Measurements from ENCODE around the gene TWSG1.

The TWSG1 gene

DNA sequence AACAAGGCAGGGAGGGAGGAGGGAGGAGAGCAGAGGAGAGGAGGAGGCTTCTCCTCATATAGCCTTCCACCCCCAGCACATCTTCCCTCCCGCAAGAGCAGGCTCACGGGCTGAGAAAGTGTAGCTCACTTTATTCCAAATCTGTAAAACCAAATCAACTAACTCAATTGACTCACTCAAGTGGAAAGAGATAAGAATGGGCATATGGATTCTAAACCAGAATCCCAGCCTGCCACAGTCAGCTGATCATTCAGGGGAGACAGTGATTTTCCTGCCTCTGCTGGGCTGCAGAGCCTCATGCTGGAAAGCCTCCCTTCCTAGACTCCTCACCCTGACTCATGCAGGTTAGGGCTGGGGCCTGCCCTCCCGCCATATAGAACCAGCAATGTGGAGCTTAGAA, 4.2 kb upstream of the TWSG1 start:
- no peak overlapping the region for H3K4me3 ChIP-seq (ENCODE audit: control insufficient read depth, low read depth, low read length)
- TF ChIP-seq, protein P1, sequence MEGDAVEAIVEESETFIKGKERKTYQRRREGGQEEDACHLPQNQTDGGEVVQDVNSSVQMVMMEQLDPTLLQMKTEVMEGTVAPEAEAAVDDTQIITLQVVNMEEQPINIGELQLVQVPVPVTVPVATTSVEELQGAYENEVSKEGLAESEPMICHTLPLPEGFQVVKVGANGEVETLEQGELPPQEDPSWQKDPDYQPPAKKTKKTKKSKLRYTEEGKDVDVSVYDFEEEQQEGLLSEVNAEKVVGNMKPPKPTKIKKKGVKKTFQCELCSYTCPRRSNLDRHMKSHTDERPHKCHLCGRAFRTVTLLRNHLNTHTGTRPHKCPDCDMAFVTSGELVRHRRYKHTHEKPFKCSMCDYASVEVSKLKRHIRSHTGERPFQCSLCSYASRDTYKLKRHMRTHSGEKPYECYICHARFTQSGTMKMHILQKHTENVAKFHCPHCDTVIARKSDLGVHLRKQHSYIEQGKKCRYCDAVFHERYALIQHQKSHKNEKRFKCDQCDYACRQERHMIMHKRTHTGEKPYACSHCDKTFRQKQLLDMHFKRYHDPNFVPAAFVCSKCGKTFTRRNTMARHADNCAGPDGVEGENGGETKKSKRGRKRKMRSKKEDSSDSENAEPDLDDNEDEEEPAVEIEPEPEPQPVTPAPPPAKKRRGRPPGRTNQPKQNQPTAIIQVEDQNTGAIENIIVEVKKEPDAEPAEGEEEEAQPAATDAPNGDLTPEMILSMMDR (IDR thresholded peaks at IDR 0.05; ENCODE audit: control insufficient read depth, insufficient read depth, low read depth, low read length, missing control alignments), result no peak
- DNase-seq (ENCODE audit: low read depth), result no peak

DNA sequence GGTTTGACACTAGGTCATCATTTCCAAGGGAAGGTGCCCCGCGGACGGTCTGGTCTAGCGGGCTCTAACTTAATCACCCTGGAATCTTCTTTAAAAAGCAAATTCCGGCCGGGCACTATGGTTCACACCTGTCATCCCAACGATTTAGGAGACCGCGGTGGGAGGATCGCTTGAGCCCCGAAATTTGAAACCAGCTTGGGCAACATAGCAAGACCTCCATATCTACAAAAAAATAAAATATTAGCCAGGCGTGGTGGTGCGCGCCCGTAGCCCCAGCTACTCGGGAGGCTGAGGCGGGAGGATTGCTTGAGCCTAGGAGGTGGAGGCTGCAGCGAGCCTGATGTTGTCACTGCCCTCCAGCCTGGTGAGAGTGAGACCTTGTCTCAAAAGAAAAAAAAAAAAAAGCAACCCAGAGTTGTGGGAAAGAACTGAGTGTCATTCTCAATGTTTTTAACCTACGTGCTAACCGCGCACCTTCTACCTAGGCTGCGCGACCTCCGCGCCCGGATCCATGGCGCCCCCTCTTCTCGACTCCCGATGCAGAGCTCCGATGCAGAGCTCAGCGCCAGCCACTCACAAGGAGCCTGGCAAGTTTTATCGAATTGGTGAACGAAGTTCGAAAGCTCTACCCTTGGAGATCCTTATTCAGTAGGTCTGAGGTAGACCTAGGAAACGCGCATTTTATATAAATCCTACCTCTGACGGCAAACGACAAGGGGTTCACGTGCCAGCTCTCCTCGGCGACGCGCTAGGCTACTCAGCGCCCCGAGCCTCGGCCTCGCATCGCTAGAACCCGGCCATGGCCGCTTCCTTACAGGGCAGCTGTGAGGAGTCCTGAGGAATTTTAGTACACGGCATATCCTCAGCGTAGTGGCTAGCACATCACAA, 888 bp upstream of the TWSG1 start:
- DNase-seq (ENCODE audit: low read depth), result no peak
- peak overlapping the region; percentile 46 for H3K4me3 ChIP-seq (ENCODE audit: control insufficient read depth, low read depth, low read length)
- TF ChIP-seq, protein P1 (IDR thresholded peaks at IDR 0.05; ENCODE audit: control insufficient read depth, insufficient read depth, low read depth, low read length, missing control alignments), result no peak

DNA sequence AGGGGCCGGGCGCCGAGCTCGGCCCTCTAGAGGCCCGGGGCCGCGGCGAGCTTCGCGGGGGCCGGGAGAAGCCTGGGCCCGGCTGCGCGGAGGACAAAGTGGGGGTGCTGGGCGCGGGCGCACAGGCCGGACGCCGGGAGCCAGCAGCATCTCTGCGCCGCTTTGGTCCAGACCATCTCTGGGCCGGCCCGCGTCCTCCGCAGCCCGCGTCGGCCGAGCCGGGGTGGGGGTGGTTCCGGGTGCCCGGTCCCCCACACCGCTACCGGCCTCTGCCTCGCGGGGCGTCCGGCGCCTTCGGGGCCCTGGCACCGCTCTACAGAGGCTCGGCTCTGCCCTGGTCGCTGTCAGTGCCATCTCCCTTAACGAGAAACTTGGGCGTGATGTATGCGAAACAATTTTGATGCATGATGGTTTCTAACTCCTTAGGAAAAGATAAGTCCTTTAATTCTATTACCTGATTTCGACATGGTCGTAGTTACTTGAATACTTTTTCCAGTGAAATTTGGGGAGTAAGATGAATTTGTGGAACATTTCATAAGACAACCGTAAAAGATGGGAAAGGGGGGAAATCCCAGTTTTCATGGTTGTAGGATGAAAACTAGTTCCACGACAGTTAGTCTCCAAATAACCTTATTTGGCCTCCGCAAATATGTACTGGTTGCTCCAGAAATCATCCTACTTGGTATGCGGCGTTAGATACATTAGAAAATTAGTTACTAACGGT, 562 bp downstream of the TWSG1 start:
- TF ChIP-seq, protein P1 (IDR thresholded peaks at IDR 0.05; ENCODE audit: control insufficient read depth, insufficient read depth, low read depth, low read length, missing control alignments), result no peak
- peak overlapping the region; percentile 64 for H3K4me3 ChIP-seq (ENCODE audit: control insufficient read depth, low read depth, low read length)
- no peak for DNase-seq (ENCODE audit: low read depth)

DNA sequence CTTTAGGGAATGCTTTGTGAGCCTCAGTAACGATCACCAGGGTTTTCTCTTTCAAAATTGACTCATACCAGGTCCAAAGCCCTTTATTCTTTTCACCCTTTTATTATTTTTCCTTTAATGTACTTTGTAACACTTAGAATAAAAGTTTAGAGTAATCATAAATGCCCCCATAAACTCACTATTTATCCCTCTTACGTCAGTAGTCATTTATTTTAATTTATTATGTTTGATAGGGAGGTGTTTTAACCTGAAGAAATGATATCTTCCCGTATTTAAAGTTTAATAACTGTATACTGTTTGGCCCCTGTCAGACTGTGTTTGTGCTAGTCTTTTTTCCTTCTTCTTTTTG, 1.1 kb downstream of the TWSG1 start:
- peak overlapping the region; percentile 64 for H3K4me3 ChIP-seq (ENCODE audit: control insufficient read depth, low read depth, low read length)
- DNase-seq (ENCODE audit: low read depth), result no peak
- TF ChIP-seq, protein P1 (IDR thresholded peaks at IDR 0.05; ENCODE audit: control insufficient read depth, insufficient read depth, low read depth, low read length, missing control alignments), result no peak

DNA sequence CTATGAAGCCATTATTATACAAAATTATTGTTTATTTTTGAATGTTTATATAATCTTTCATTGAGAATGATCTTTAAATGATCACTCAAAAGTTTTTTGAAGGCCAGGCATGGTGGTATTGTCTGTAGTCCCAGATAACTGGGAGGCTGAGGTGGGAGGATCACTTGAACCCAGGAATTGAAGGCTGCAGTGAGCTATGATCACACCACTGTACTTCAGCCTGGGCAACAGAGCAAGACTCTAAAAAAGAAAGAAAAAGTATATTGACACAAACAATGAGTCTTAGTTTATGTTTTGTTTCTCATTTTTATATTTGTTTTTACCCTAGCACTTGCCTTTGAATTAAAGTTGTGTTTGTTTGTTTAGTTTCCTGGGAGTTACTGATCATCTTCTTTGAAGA, 2.3 kb downstream of the TWSG1 start:
- DNase-seq (ENCODE audit: low read depth), result no peak
- TF ChIP-seq, protein P1 (IDR thresholded peaks at IDR 0.05; ENCODE audit: control insufficient read depth, insufficient read depth, low read depth, low read length, missing control alignments), result no peak
- H3K4me3 ChIP-seq (ENCODE audit: control insufficient read depth, low read depth, low read length), result no peak overlapping the region

DNA sequence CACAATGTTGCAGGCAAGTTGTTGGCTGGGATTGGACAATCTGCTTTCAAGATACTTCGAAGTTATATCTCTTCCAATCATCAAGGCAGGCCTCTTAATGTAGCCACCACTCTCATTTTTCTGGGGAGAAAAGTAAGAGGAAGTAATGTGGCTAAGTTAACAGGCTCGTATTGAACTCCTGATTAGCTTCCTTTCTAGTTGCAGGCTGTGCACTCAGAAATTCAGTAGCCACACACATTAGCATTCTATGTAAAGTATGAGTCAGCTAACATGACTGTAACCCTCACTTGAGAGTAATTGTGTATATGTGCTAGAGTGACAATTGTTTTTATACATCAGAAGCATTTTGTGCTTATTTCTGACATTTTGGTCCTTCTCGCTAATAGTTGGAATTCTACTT, 3.3 kb downstream of the TWSG1 start:
- DNase-seq (ENCODE audit: low read depth), result no peak
- no peak overlapping the region for H3K4me3 ChIP-seq (ENCODE audit: control insufficient read depth, low read depth, low read length)
- TF ChIP-seq, protein P1 (IDR thresholded peaks at IDR 0.05; ENCODE audit: control insufficient read depth, insufficient read depth, low read depth, low read length, missing control alignments), result no peak

Data from AG09309 (cell line).